Measurements from ENCODE around the gene IGBP1. TPM values are rescaled to one million over a fixed set of nuclear protein-coding genes. Genes with fewer than 3 reads are reported as not detected.

IGBP1 gene
- total and polyA plus RNA-seq, 9 of the 15 experiments (the other 6 are each of a cell fraction or from before 2014, with no cell fraction given) = 36.6 to 91.5 (median 52.8) TPM

DNA sequence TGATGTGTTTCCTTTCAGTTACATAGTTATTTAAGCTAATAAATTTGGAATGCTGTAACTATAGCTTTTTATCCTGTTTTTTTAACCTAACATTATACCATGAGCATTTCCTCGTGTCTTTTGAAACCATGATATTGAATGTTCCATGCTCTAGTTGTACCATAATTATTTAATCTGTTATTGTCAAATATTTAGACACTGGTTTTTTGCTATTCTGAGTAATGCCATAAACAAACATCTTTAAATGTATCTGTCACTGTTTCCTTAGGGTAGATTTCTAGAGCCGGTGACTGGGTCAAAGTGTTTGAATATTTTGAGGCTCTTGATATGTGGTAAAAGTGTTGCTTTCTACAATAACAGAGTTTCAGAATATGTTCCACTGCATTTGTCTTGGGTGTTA, 5.4 kb downstream of the IGBP1 start:
- in situ Hi-C loops (cut with MboI) (no loop called here), intact Hi-C loops (cut with micrococcal nuclease) (no loop called here)
- no peak overlapping the region for H3K27ac ChIP-seq (ENCODE audit: extremely low read depth, low read depth, low read length)
- 97% methylated on average over 2 of the region's 2 CpGs for WGBS (ENCODE audit: insufficient coverage, low coverage, missing lambda C conversion rate)
- peaks cover 0 to 8% of the 10 kb centered on the region in 2 experiments; a peak in 2 of 5 replicates for H3K4me1 ChIP-seq (replicated peaks in 1 of 2; ENCODE audit: control insufficient read depth in 2 of 2, insufficient read depth in 2 of 2, low read length in 2 of 2)
- TF ChIP-seq HDAC6 (IDR thresholded peaks at IDR 0.05; ENCODE audit: low read depth, low read length) = no peak
- TF ChIP-seq TGIF2 (CRISPR knock-in tag; IDR thresholded peaks at IDR 0.05) = no peak
- no peak for TF ChIP-seq KDM5B (IDR thresholded peaks at IDR 0.05; ENCODE audit: insufficient replicate concordance, low read depth, low read length)
- no peak for TF ChIP-seq MXD1 (CRISPR knock-in tag; IDR thresholded peaks at IDR 0.05; ENCODE audit: borderline replicate concordance, poor library complexity, severe bottlenecking)
- no peak for TF ChIP-seq ZNF165 (CRISPR knock-in tag; IDR thresholded peaks at IDR 0.05; ENCODE audit: borderline replicate concordance)
- TF ChIP-seq TFAM (CRISPR knock-in tag; conservative IDR thresholded peaks at IDR 0.05) = no peak
- TF ChIP-seq PHB (CRISPR knock-in tag; IDR thresholded peaks at IDR 0.05) = no peak
- TF ChIP-seq HLTF (IDR thresholded peaks at IDR 0.05) = no peak
- TF ChIP-seq ZNF212 (CRISPR knock-in tag; IDR thresholded peaks at IDR 0.05) = no peak
- no peak for TF ChIP-seq ZNF507 (tag; conservative IDR thresholded peaks at IDR 0.05)
- TF ChIP-seq ZNF766 (CRISPR knock-in tag; conservative IDR thresholded peaks at IDR 0.05) = no peak
- H3K4me2 ChIP-seq (ENCODE audit: insufficient read depth, low read length) = no peak overlapping the region
- H3K27me3 ChIP-seq (ENCODE audit: control insufficient read depth in 2 of 2, insufficient read depth in 2 of 2, low read length in 2 of 2) = no peaks in the 10 kb centered on the region
- H3K36me3 ChIP-seq (ENCODE audit: control insufficient read depth, insufficient read depth, low read length) = peaks cover 39% of the 10 kb centered on the region
- H3K9ac ChIP-seq (ENCODE audit: insufficient read depth in 1 of 2, low read depth in 2 of 2, low read length in 2 of 2) = no peak overlapping the region
- no peak overlapping the region for H3K4me3 ChIP-seq
- CTCF ChIA-PET (ENCODE audit: low intra/inter-chr PET ratio) = no interaction called here
- H2AFZ ChIP-seq (ENCODE audit: low read depth, low read length) = no peak overlapping the region
- no peaks in the 10 kb centered on the region for H3K9me3 ChIP-seq (replicated peaks; ENCODE audit: control insufficient read depth, insufficient read depth, low read depth, low read length)
- FAIRE-seq (no peak), DNase-seq (ENCODE audit: extremely low read depth in 1 of 4, low spot score in 3 of 4) (no peak), ATAC-seq (no peak)
- H3K9me1 ChIP-seq (ENCODE audit: control insufficient read depth, insufficient read depth, low read length) = peaks cover 2% of the 10 kb centered on the region
- POLR2A ChIA-PET = no interaction called here
- peaks cover 21% of the 10 kb centered on the region for H3K79me2 ChIP-seq (ENCODE audit: control insufficient read depth, insufficient read depth, low read length)
- no TSS peak for BruUV-seq (replicated peaks)
- H4K20me1 ChIP-seq (replicated peaks; ENCODE audit: control insufficient read depth, insufficient read depth, low read length) = no peaks in the 10 kb centered on the region; the same call in 1 of the 2 replicates

All from K562 (cell line).